ENCODE measurements around the gene BIRC2. TPM values are rescaled to one million over a fixed set of nuclear protein-coding genes. Genes with fewer than 3 reads are reported as not detected.

The BIRC2 gene
- total RNA-seq, 1 donor from 2014 or later, result 20.8 TPM

Other genes with a start within 250 kb of the BIRC2 start
- gene YAP1, start 236.8 kb upstream of the BIRC2 start, total RNA-seq, result 18.2 TPM
- 2.1 TPM for gene BIRC3, start 29.7 kb upstream of the BIRC2 start, total RNA-seq
- gene TMEM123, start 105.6 kb downstream of the BIRC2 start, total RNA-seq, result 156 TPM
- 1.5 TPM for gene MMP7, start 183.5 kb downstream of the BIRC2 start, total RNA-seq